Measurements from ENCODE around the gene CNTRL.
A peak's percentile ranks its signal among the peaks of the same experiment; 100 is the strongest.
"Not testable (repeated sequence)": the region's sequence is repeated elsewhere in the genome, so short reads cannot be mapped to it uniquely, and the experiment has no call there.

The CNTRL gene

GRCh38 chr9:121133104-121133816, 58.5 kb downstream of the CNTRL start:
- DNase-seq: peak; percentile 28 to 94 (median 57)

- DNase-seq: no peak
Measured at GRCh38 chr9:121135642-121136041, 60.9 kb downstream of the CNTRL start.

- DNase-seq: no peak
Measured at GRCh38 chr9:121138561-121138960, 63.8 kb downstream of the CNTRL start.

DNA sequence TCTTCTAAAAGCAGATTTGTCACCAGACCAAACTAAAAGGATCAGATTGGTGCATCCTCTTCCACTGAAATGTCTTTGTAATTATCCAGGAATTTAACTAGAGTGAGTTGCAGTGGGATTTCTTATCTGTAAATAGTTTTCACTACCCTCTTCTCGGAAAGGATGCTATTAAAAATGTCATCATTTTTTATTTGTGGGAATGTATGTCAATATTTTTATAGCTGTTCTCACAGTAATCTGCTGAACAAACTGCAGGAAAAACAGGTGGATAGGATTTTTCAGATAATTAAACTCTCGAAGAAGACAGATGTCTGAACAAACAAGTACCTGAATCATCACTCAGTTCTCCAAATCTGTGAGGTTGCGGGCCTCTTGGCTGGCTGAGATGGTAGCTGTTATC, 64.2 kb downstream of the CNTRL start:
- no peak for DNase-seq

- no peak for DNase-seq
Measured at GRCh38 chr9:121140162-121140561, 65.4 kb downstream of the CNTRL start.

DNA sequence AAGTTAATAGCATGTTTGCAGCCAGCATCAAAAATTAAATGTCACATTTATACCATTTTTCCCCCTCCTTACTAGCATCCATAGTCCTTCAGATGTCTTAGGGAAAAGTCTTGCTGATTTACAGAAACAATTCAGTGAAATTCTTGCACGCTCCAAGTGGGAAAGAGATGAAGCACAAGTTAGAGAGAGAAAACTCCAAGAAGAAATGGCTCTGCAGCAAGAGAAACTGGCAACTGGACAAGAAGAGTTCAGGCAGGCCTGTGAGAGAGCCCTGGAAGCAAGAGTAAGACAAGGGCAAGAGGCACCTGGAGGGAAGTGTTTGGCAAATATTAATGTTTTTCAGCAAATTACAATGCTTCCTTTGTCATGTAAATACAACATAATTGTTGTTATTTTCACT, 66.6 kb downstream of the CNTRL start:
- no peak for DNase-seq

- no peak for DNase-seq
Measured at GRCh38 chr9:121141706-121142105, 67.0 kb downstream of the CNTRL start.

GRCh38 chr9:121143771-121144170, 69.0 kb downstream of the CNTRL start:
- no peak for DNase-seq

DNA sequence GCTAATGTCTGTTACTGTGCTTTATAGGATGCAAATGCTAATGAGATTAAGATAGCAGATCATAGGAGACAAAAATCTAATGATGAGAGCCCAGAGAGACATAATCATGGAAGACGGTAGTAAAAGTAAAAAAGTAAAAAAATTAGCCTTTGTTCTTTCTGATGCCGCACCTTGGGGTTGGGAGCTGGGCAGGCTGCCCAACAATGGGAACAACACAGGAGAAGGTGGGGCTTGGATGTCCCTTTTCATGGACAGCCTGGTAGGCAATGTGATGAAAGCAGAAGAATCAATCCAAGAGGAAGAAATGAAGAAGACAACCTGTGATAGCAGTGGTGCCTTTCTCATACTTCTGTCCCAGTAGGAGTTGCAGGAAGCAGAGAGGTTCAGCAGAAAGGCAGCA, 69.7 kb downstream of the CNTRL start:
- DNase-seq: no peak

DNA sequence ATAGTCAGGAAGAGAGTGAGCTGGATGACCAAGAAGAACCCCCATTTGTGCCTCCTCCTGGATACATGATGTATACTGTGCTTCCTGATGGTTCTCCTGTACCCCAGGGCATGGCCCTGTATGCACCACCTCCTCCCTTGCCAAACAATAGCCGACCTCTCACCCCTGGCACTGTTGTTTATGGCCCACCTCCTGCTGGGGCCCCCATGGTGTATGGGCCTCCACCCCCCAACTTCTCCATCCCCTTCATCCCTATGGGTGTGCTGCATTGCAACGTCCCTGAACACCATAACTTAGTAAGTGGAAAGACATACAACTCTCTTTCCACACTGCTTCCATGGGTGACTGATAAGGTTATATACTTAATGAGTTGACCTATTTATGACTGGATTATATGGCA, 75.4 kb downstream of the CNTRL start:
- DNase-seq: no peak

- DNase-seq: no peak
Measured at GRCh38 chr9:121153642-121154041, 78.9 kb downstream of the CNTRL start.

GRCh38 chr9:121154782-121155181, 80.0 kb downstream of the CNTRL start:
- no peak for DNase-seq

DNA sequence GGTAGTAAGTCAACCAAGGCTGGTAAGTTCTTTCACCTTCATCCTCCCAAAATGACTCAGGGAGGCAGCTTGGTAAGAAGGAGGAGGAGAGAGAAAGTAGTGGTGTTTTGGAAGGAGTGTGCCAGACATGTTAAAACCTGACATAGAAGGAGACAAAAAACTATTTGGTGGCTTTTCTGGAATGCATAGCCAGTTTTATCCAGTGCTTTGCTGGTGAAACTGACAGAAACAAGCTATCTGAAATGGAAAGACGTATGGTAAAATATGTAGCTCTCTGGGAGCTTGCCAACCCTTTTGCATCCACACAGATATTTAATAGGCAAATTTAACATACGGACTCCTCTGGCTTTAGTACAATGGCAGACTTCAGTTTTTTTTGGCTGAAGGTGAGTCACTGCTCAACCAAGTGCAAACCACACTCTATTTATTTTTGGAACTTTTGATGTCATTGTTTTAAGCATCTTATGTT, 81.5 kb downstream of the CNTRL start:
- peak in 2 of 5 experiments; percentile 11 to 61 for DNase-seq

GRCh38 chr9:121157939-121158338, 83.2 kb downstream of the CNTRL start:
- DNase-seq: no peak

DNA sequence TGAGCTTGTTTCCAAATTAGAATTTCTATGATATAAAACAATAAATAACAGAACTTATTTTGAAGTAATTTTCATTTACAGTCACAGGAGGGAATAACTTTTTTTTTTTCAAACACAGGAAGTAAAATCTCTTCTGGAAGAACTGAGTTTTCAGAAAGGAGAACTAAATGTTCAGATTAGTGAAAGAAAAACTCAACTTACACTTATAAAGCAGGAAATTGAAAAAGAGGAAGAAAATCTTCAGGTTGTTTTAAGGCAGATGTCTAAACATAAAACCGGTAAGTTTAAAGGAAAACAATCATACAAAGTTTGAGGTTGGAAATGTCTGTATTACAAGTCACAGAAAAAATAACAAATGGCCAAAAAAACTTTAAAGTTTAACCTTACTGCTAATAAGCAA, 85.3 kb downstream of the CNTRL start:
- no peak for DNase-seq

DNA sequence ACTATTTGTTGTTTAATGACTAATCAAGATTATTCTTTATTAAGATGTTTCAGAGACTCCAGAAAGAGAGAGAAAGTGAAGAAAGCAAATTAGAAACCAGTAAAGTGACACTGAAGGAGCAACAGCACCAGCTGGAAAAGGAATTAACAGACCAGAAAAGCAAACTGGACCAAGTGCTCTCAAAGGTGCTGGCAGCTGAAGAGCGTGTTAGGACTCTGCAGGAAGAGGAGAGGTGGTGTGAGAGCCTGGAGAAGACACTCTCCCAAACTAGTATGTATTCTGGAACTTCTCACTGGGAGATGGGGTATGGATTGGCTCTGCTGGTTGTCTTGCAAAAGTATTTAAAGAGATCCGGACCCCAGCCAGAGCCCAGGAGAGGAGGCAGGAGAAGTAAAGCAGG, 93.3 kb downstream of the CNTRL start:
- DNase-seq: no peak

DNA sequence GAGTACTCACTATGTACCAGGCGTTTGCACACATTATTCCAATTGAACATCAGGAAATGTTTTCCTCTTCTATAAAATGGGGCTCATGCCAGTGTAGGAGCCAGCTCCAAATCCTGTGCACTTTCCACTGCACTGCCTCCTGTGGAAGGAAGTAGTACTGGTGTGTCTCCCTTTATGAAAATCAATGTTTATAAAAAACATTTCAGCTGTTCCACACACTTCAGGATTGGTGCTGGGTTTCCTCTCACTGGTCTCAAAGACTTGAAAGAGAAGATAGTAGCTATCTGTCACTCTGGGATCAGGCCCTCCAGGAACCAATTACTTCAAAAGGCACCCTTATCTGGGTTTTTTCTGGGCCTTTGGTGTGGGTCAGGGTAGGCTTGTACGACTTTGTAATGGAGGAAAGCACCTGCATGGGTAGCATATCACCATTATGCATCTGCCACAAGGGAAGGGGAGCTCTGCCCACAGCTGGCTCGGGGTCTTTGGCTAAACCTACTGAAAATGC, 94.4 kb downstream of the CNTRL start:
- DNase-seq: peak in 3 of 5 experiments; percentile 2 to 46 (median 39)

- no peak for DNase-seq
Measured at GRCh38 chr9:121171236-121171635, 96.5 kb downstream of the CNTRL start.

GRCh38 chr9:121172726-121173487, 98.2 kb downstream of the CNTRL start:
- no peak for DNase-seq

- no peak for DNase-seq
Measured at GRCh38 chr9:121173501-121173900, 98.7 kb downstream of the CNTRL start.

- DNase-seq: no peak
Measured at GRCh38 chr9:121178676-121179372, 104.1 kb downstream of the CNTRL start.

- DNase-seq: not testable (repeated sequence)
Measured at GRCh38 chr9:121179373-121179721, 104.6 kb downstream of the CNTRL start.

DNA sequence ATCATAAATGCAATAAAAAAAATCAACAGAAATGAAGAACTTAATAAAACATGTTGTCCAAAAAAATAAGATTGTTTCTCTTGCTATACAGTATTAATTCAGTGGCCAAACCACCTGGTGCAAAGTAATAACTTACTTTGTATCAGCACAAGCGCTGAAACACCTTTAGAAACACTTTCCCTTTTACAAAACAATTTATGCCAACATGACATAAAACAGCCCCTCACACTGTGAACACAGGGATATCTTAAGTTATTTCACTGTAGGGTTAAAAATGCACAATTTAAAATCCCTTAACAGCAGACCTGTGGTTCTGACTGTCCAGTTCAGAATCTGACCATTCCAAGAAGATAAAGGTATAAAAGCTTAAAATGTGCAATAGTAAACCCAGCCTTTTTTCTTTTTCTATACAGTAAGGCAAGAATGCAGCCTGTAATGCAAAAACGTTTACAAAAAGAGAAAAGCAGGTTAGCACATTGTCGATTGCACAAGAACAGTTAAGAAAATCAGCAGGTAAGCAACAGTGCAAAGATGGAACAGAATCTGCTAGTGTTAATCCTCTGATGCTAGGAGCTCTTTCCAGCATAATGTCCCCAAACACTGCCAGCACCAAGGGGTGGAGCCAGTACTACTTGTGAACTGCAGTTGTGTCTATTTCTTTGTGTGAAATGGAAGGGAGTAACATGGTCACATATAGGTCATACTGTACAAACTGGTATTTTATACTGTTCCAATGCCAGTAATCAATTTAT, 105.4 kb downstream of the CNTRL start:
- no peak for DNase-seq

Data from T-helper 2 cell (primary cell).